GM18951 (cell line): ENCODE results near the gene AKR7A2.

ENCODE experiments used
- POLR2A ChIP-seq: IDR thresholded peaks from 4 replicates; pipeline ENCODE4 v1.6.1; 2011; ENCODE audit warnings: mild to moderate bottlenecking; ENCODE audit not compliant: insufficient read length, insufficient read depth; ENCODE audit errors: extremely low read depth
- in situ Hi-C: fragments of 300-500 bp; cut with MboI; formaldehyde crosslinking; loops from one replicate; pipeline ENCODE4 v1.12.0; 2022; ENCODE audit warnings: low sequenced_read_pairs, mixed read lengths, inconsistent platforms; ENCODE audit not compliant: unreplicated experiment

The AKR7A2 gene

DNA sequence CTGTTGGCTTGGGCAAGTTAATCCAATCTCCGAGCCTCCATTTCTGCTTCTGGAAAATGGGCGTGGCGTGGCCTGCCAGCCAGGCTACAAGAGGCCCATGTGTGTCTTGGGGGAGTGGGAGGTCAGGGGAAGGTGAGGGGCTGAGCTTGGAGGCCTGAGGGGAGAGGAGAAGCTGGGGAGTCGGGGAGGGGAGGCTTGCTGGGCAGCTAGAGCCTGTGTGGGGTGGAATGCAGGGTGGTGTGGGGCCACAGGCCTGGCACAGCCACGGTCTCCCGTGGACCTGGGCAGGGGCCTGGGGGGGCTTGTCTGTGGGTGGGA, 14.8 kb upstream of the AKR7A2 start:
- no peak for TF ChIP-seq POLR2A
- in situ Hi-C loops: no loop called here

DNA sequence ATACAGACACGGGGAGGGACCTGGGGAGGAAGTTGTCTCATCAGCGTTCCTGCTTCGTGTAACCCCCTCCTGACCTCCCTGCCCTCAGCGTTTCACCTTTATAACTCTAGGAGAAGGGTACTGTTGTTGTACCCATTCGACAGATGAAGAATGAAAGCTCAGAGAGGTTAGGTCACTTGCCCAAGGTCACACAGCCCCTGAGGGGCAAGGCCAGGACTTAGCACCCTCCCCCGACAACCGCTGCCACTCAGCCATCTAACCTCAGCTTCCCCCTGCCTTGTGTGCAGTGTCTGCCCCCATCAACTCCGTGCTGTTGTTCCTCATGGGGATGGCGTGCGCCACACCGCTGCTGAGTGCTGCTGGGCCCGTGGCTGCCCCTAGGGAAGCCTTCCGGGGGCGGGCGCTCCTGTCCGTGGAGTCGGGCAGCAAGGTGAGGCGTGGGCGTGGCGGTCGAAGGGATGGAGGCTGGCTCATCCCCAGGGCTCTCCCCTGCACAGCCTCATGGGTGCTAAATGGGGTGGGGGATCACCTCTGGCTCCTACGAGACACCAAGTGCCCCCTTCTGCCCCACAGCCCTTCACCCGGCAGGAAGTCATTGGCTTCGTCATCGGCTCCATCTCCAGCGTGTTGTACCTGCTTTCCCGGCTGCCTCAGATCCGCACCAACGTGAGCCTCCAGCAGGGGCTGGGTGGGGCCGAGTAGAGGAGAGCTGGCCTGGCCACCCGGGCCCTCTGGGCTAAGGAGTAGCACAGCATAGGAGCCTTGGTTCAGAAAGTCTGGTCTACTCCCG, 14.2 kb upstream of the AKR7A2 start:
- TF ChIP-seq POLR2A: no peak
- in situ Hi-C loops: no loop called here

DNA sequence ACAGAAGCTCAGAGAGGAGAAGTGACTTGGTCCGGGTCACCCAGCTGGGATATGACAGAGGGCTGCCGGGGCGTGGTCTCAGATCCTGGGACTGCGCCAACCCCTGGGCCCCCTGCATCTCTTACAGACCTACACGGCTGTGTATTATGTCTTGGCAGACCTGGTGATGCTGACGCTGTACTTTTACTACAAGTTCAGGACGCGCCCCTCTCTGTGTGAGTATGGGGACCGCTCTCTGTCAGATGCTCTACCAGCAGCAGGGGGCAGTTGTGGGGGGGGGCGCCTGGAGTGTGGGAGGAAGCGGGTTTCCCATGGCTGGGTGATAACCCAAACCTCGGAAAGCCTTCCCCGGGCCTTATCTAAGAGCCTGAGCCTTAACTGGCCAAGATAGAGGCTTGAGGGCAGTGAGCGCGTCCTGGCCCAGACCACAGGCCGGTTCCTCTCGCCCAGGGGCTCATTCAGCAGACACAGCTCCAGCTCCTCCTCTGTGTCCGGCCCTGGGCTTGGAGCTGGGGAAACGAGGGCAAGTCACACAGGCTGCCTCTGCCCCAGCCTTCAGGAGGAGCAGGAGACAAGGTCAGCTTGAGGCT, 13.5 kb upstream of the AKR7A2 start:
- in situ Hi-C loops: no loop called here
- no peak for TF ChIP-seq POLR2A

DNA sequence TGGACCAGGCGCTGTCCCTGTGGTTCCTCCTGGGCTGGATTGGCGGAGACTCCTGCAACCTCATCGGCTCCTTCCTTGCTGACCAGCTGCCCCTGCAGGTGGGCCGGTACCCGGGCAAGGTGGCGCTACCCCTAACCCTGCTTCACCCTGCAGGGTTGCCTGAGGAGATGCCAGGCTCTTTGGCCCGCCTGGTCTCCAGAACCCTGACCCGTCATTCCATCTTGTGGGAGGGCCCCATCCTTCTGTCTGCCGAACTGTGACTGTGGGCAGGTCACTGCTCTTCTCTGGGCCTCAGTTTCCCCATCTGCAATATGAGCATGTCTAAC, 12.7 kb upstream of the AKR7A2 start:
- no peak for TF ChIP-seq POLR2A
- in situ Hi-C loops: no loop called here

DNA sequence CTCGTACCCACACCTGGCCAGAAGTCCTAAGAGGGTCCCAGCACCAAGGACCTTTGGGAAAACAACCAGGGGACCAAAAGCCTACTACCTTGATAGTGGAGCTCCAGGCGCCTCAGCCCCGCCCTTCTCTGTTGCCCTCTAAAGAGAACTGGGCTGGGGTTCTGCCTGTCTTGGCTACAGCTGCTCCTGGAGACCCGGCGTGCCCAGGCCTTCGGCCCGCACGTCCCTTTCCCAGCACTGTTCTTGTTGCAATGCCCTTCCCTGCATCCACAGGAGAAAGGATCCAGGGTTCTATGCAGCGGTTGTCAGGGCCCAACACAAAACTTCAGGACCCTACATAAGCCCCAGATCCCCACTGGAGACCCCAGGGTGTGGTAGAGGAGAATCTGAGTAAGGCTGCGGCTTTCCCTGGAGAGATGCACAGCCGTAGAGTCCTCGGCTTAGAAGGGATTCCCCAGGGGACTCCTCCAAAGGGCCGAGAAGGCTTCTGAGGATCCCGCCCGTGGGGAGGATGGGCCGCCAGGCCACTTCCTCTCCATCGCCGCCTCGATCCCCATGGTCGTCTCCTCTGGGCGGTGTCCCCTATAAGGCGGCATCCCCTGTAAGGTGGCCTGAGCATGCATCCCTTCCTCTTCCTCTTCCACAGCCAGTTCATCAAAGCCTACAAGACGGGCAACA, 12.2 kb upstream of the AKR7A2 start:
- TF ChIP-seq POLR2A: no peak
- in situ Hi-C loops: no loop called here

GRCh38 chr1:19322481-19322880, 10.5 kb upstream of the AKR7A2 start:
- in situ Hi-C loops: no loop called here
- no peak for TF ChIP-seq POLR2A

DNA sequence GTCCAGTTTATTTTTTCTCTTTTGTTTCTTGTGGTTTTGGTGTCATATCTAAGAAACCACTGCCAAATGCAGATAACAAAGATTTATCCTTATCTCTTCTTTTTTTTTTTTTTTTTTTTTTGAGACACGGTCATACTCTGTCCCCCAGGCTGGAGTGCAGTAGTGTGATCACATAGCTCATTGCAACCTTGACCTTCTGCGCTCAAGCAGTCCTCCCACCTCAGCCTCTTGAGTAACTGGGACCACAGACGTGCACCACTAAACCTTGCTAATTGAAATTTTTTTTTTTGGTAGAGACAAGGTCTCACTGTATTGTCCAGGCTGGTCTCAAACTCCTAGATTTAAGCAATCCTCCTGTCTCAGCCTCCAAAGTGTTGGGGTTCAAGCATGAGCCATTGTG, 9.1 kb upstream of the AKR7A2 start:
- in situ Hi-C loops: no loop called here
- no peak for TF ChIP-seq POLR2A

GRCh38 chr1:19319196-19319595, 7.3 kb upstream of the AKR7A2 start:
- in situ Hi-C loops: no loop called here
- TF ChIP-seq POLR2A: no peak

GRCh38 chr1:19317126-19317910, 5.4 kb upstream of the AKR7A2 start:
- TF ChIP-seq POLR2A: no peak
- in situ Hi-C loops: no loop called here

GRCh38 chr1:19315378-19316198, 3.6 kb upstream of the AKR7A2 start:
- no peak for TF ChIP-seq POLR2A

GRCh38 chr1:19313961-19314882, 2.3 kb upstream of the AKR7A2 start:
- no peak for TF ChIP-seq POLR2A
- in situ Hi-C loops: no loop called here

More at GRCh38 chr1:19315378-19316198, 3.6 kb upstream of the AKR7A2 start:
- in situ Hi-C loops: no loop called here

DNA sequence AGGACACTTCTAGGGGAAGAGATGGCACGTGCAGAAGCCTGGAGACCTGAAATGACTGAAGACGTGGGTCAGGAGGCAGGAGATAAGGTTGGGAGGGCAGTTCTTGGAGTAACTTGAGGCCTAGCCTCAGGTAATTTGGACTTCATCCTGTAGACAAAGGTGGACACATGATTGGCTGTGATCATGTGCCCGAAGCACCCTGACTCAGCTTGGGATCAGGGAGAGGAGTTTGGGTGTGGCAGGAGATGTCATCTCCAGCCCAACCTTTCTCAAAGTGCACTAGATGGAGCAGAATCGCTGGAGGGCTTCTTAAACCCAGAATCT, 1.7 kb upstream of the AKR7A2 start:
- in situ Hi-C loops: no loop called here
- TF ChIP-seq POLR2A: no peak
